HepG2 (cell line): Measurements from ENCODE around the gene NDUFA8. TPM values are rescaled to one million over a fixed set of nuclear protein-coding genes. Genes with fewer than 3 reads are reported as not detected.

Experiments
- CSRNP1 ChIP-seq: sonication (generic); formaldehyde crosslinking; IDR thresholded peaks from 2 replicates; pipeline ENCODE4 v1.8.1; 2023; ENCODE audit warnings: mild to moderate bottlenecking, missing genetic modification reagents
- DPF2 ChIP-seq: sonication (generic); formaldehyde crosslinking; IDR thresholded peaks from 2 replicates; pipeline ENCODE4 v1.4.0; 2020; ENCODE audit warnings: mild to moderate bottlenecking, low read depth, missing genetic modification reagents, borderline replicate concordance
- FOXM1 ChIP-seq: sonication (generic); formaldehyde crosslinking; IDR thresholded peaks from 2 replicates; pipeline ENCODE4 v1.5.0; 2020; ENCODE audit warnings: missing genetic modification reagents
- GATAD2A ChIP-seq: IDR thresholded peaks from 2 replicates; pipeline ENCODE4 v1.6.1; 2016
- NPAS2 ChIP-seq: sonication (generic); formaldehyde crosslinking; IDR thresholded peaks from 2 replicates; pipeline ENCODE4 v1.8.0; 2022; ENCODE audit warnings: mild to moderate bottlenecking, missing genetic modification reagents, borderline replicate concordance
- PRDM10 ChIP-seq: sonication (generic); formaldehyde crosslinking; IDR thresholded peaks from 2 replicates; pipeline ENCODE4 v1.4.0; 2020; ENCODE audit warnings: low read depth, missing genetic modification reagents
- YY1 ChIP-seq: IDR thresholded peaks from 2 replicates; pipeline ENCODE4 v1.6.1; 2011; ENCODE audit warnings: low read length, low read depth, moderate library complexity, mild to moderate bottlenecking; ENCODE audit not compliant: insufficient read depth, insufficient replicate concordance
- ZBTB40 ChIP-seq, 2 experiments: fragments of 450-650 bp in 1 of 2; sonication (generic) in 1 of 2; formaldehyde crosslinking in 1 of 2; IDR thresholded peaks; 2 replicates each; pipeline versions ENCODE4 v1.6.1 to v1.8.0; 2016 to 2022; ENCODE audit warnings: antibody characterized with exemption in 1 of 2, mild to moderate bottlenecking in 1 of 2, missing genetic modification reagents in 1 of 2
- ZNF382 ChIP-seq: sonication (generic); formaldehyde crosslinking; IDR thresholded peaks from 2 replicates; pipeline ENCODE4 v1.5.0; 2020; ENCODE audit warnings: missing genetic modification reagents, mild to moderate bottlenecking, borderline replicate concordance
- ZNF589 ChIP-seq: sonication (generic); formaldehyde crosslinking; conservative IDR thresholded peaks from 2 replicates; pipeline ENCODE4 v1.8.0; 2022; ENCODE audit warnings: mild to moderate bottlenecking, moderate library complexity, missing genetic modification reagents
- ZNF704 ChIP-seq: sonication (generic); formaldehyde crosslinking; IDR thresholded peaks from 2 replicates; pipeline ENCODE4 v1.8.1; 2023; ENCODE audit warnings: mild to moderate bottlenecking, inconsistent platforms, moderate library complexity, missing genetic modification reagents, borderline replicate concordance
- ZNF790 ChIP-seq: sonication (generic); formaldehyde crosslinking; IDR thresholded peaks from 2 replicates; pipeline ENCODE4 v1.8.0; 2022; ENCODE audit warnings: missing genetic modification reagents, mild to moderate bottlenecking, borderline replicate concordance
- polyA plus RNA-seq, 8 experiments: library from polyadenylated mRNA; depleted of rRNA in 3 of 8; stranded (reverse) in 7 of 8; unstranded in 1 of 8; fragments of >200 nt; fragmentation: Illumina TruSeq in 4 of 8; extraction: Trizol in 4 of 8; gene quantifications; 2 replicates each; pipeline versions ENCODE4 v1.2.1 to v1.2.3, GENCODE V29; 2011 to 2016; ENCODE audit warnings: low read depth in 4 of 8, missing spikeins in 1 of 8, mixed read lengths in 1 of 8; ENCODE audit not compliant: insufficient read depth in 1 of 8
- total RNA-seq, 5 experiments: library from RNA; depleted of rRNA; stranded (reverse); fragments of >200 nt; fragmentation: Illumina TruSeq; extraction: Trizol; gene quantifications; 2 replicates each; pipeline ENCODE4 v1.2.3, GENCODE V29; 2016; ENCODE audit warnings: low read depth in 1 of 5

Gene NDUFA8
- total and polyA plus RNA-seq, 2 of the 13 experiments (the other 11 are each of a cell fraction or from before 2014, with no cell fraction given) = 68.6 to 71.7 TPM

- TF ChIP-seq PRDM10 (no peak), CSRNP1 (CRISPR knock-in tag) (no peak), ZNF790 (CRISPR knock-in tag) (no peak), DPF2 (CRISPR knock-in tag) (0 out of 2 replicates have a peak, but pooled peaks have one; percentile 35), ZNF704 (CRISPR knock-in tag) (no peak), ZNF589 (CRISPR knock-in tag) (no peak), ZBTB40 (IDR thresholded peaks at IDR 0.05) (no peak), ZBTB40 (CRISPR knock-in tag; IDR thresholded peaks at IDR 0.05) (no peak), GATAD2A (no peak), NPAS2 (CRISPR knock-in tag) (no peak), ZNF382 (no peak), FOXM1 (no peak), YY1 (no peak)
These were observed 20.9 kb downstream of the NDUFA8 start (continued) for GRCh38 chr9:122138560-122139268.
